Esophagus squamous epithelium (tissue), 4 donors: ENCODE results near the gene PRUNE2.

ENCODE experiments used
- CTCF ChIP-seq, 6 experiments: fragments of 450-650 bp in 4 of 6; fragments of 200-600 bp in 2 of 6; sonication (generic) in 2 of 6; IDR thresholded peaks; one replicate each; pipeline ENCODE4 v1.5.1; 2016 to 2019; ENCODE audit warnings: antibody characterized with exemption in 6 of 6, mild to moderate bottlenecking in 4 of 6, moderate library complexity in 4 of 6
- POLR2A ChIP-seq, 4 donors: fragments of 450-650 bp; IDR thresholded peaks; one replicate each; pipeline ENCODE4 v1.6.1; 2017; ENCODE audit warnings: antibody characterized with exemption in 4 of 4, mild to moderate bottlenecking in 4 of 4, moderate library complexity in 3 of 4

- TF ChIP-seq CTCF (IDR thresholded peaks at IDR 0.05) (no peak), POLR2A (IDR thresholded peaks at IDR 0.05) (no peak)
Measured at GRCh38 chr9:76756941-76757673, 148.8 kb downstream of the PRUNE2 start.
